K562 (cell line): Measurements from ENCODE around the gene CWF19L1. TPM values are rescaled to one million over a fixed set of nuclear protein-coding genes. Genes with fewer than 3 reads are reported as not detected.

ENCODE experiments used
- ATAC-seq: fragments of 200-7000 bp; cut with Tn5 transposase; 3 replicates; pipeline ENCODE4 v1.9.1; 2020; ENCODE audit warnings: moderate library complexity
- BruUV-seq: library from RNA; stranded (reverse); fragments of 400-500 nt; replicated peaks from 2 replicates; lab custom pipeline; 2021; lab: Mats Ljungman, UMichigan
- CTCF ChIA-PET: fragments of 300-600 bp; formaldehyde crosslinking; extraction: SDS; loops from one replicate; lab custom pipeline; 2021; ENCODE audit warnings: low intra/inter-chr PET ratio; lab: Yijun Ruan, JAX
- POLR2A ChIA-PET: fragments of 300-600, 350-650 bp; sonication (Branson Sonifier 250); formaldehyde crosslinking; extraction: SDS; loops from one replicate; lab custom pipeline; 2021; ENCODE audit warnings: antibody characterized with exemption, inconsistent platforms; lab: Yijun Ruan, JAX
- DNase-seq, 4 experiments: peaks; one replicate each; pipeline versions ENCODE4 v3.0.0 to v3.0.0-alpha.2; 2011 to 2018; ENCODE audit warnings: low spot score in 3 of 4, mixed read lengths in 3 of 4; ENCODE audit errors: extremely low read depth in 1 of 4
- FAIRE-seq: peaks from 2 replicates; lab custom pipeline; 2011; peaks lifted over from hg19 to GRCh38; lab: Jason Lieb, UNC
- H2AFZ ChIP-seq: 2 replicates; pipeline ENCODE4 v1.6.0; 2011; ENCODE audit warnings: low read depth, low read length, control low read depth, inconsistent platforms
- H3K27ac ChIP-seq: fragments of 200-600 bp; 3 replicates; pipeline ENCODE4 v1.8.0; 2011; ENCODE audit warnings: low read depth, mild to moderate bottlenecking, control low read depth, inconsistent platforms, low read length, moderate library complexity, mixed read lengths; ENCODE audit errors: extremely low read depth
- H3K27me3 ChIP-seq, 2 experiments: fragments of 300-600 bp in 1 of 2; 2 replicates in 1 of 2; 3 replicates in 1 of 2; pipeline versions ENCODE4 v1.6.0 to v1.8.0; 2011; ENCODE audit warnings: inconsistent platforms in 2 of 2, low read length in 2 of 2, mild to moderate bottlenecking in 1 of 2, mixed read lengths in 1 of 2, moderate library complexity in 1 of 2; ENCODE audit not compliant: control insufficient read depth in 2 of 2, insufficient read depth in 2 of 2
- H3K36me3 ChIP-seq: fragments of 300-600 bp; 3 replicates; pipeline ENCODE4 v1.8.0; 2011; ENCODE audit warnings: mild to moderate bottlenecking, low read length, inconsistent platforms; ENCODE audit not compliant: control insufficient read depth, insufficient read depth
- H3K4me1 ChIP-seq, 2 experiments: fragments of 200-600 bp in 1 of 2; replicated peaks in 1 of 2; 2 replicates in 1 of 2; 3 replicates in 1 of 2; pipeline versions ENCODE4 v1.5.1 to v1.8.0; 2011; ENCODE audit warnings: inconsistent platforms in 2 of 2, low read length in 2 of 2, mild to moderate bottlenecking in 1 of 2, mixed read lengths in 1 of 2, moderate library complexity in 1 of 2; ENCODE audit not compliant: control insufficient read depth in 2 of 2, insufficient read depth in 2 of 2
- H3K4me2 ChIP-seq: 2 replicates; pipeline ENCODE4 v1.6.1; 2011; ENCODE audit warnings: low read length, control low read depth, inconsistent platforms, mixed read lengths; ENCODE audit not compliant: insufficient read depth
- H3K4me3 ChIP-seq: fragments of 200-600 bp; sonication (generic), shearing (Covaris generic); 2 replicates; pipeline ENCODE4 v1.5.1; 2016; ENCODE audit warnings: control low read depth, inconsistent platforms
- H3K79me2 ChIP-seq: fragments of 200-600 bp; 3 replicates; pipeline ENCODE4 v1.8.0; 2011; ENCODE audit warnings: low read length, inconsistent platforms; ENCODE audit not compliant: control insufficient read depth, insufficient read depth
- H3K9ac ChIP-seq, 2 experiments: 2 replicates each; pipeline versions ENCODE4 v1.6.0 to v1.6.1; 2011; ENCODE audit warnings: low read depth in 2 of 2, low read length in 2 of 2, control low read depth in 1 of 2, inconsistent platforms in 1 of 2, mild to moderate bottlenecking in 1 of 2, mixed read lengths in 1 of 2; ENCODE audit not compliant: insufficient read depth in 1 of 2
- H3K9me1 ChIP-seq: one replicate; pipeline ENCODE4 v1.6.0; 2011; ENCODE audit warnings: inconsistent platforms, mild to moderate bottlenecking, low read length, moderate library complexity; ENCODE audit not compliant: control insufficient read depth, insufficient read depth
- H3K9me3 ChIP-seq: replicated peaks from 2 replicates; pipeline ENCODE4 v1.5.1; 2011; ENCODE audit warnings: low read depth, low read length, inconsistent platforms; ENCODE audit not compliant: control insufficient read depth, insufficient read depth
- H4K20me1 ChIP-seq: replicated peaks from 2 replicates; pipeline ENCODE4 v1.6.1; 2011; ENCODE audit warnings: low read length, inconsistent platforms, mixed read lengths; ENCODE audit not compliant: control insufficient read depth, insufficient read depth
- RBM15 ChIP-seq: fragments of 200-400 bp; formaldehyde crosslinking; IDR thresholded peaks from 2 replicates; pipeline ENCODE4 v1.6.1; 2018; ENCODE audit warnings: mild to moderate bottlenecking, low read length, moderate library complexity; ENCODE audit not compliant: insufficient read depth
- TAF15 ChIP-seq: fragments of 200-400 bp; formaldehyde crosslinking; IDR thresholded peaks from 2 replicates; pipeline ENCODE4 v1.6.1; 2017; ENCODE audit warnings: mild to moderate bottlenecking, low read depth, low read length, moderate library complexity
- ZNF444 ChIP-seq: fragments of 250-450 bp; sonication (Bioruptor Pico); IDR thresholded peaks from 2 replicates; pipeline ENCODE4 v1.4.0; 2020; ENCODE audit warnings: mild to moderate bottlenecking, moderate library complexity
- WGBS: fragments of 100-300 bp; shearing (Covaris generic); methylation state at CpG from one replicate; pipeline ENCODE4 v1.1.6; 2016; ENCODE audit warnings: low coverage, mixed read lengths; ENCODE audit not compliant: insufficient coverage; ENCODE audit errors: missing lambda C conversion rate; 5-methylcytosine and 5-hydroxymethylcytosine counted together
- in situ Hi-C: fragments of 300-500 bp; cut with MboI; formaldehyde crosslinking; loops from 4 replicates; pipeline ENCODE4 v1.15.0; 2018; ENCODE audit warnings: inconsistent platforms, mixed read lengths
- intact Hi-C: fragments of 100-400 bp; cut with micrococcal nuclease; formaldehyde crosslinking; loops from 2 replicates; pipeline ENCODE4 v1.14.2; 2022
- polyA plus RNA-seq, 8 experiments: library from polyadenylated mRNA; depleted of rRNA in 4 of 8; stranded (reverse) in 5 of 8; unstranded in 3 of 8; fragments of >200 nt; fragmentation: Nextera tagmentation in 2 of 8; fragmentation: Illumina TruSeq in 1 of 8; extraction: Ambion mirVana in 2 of 8; extraction: Trizol in 1 of 8; gene quantifications; 2 replicates each; pipeline versions ENCODE4 v1.2.1 to v1.2.3, GENCODE V29; 2011 to 2014; ENCODE audit warnings: inconsistent platforms in 1 of 8, missing spikeins in 1 of 8
- total RNA-seq, 7 experiments: library from RNA; depleted of rRNA in 6 of 7; stranded (reverse); fragments of >200 nt in 6 of 7; fragmentation: Illumina TruSeq in 2 of 7; extraction: Trizol in 2 of 7; gene quantifications; 2 replicates each; pipeline versions ENCODE4 v1.2.1 to v1.2.3, GENCODE V29; 2011 to 2021; ENCODE audit warnings: low replicate concordance in 1 of 7
- TF ChIP-seq, protein P1 (sequence below): fragments of 450-650 bp; conservative IDR thresholded peaks from 2 replicates; pipeline ENCODE4 v1.6.1; 2016; ENCODE audit warnings: missing genetic modification characterization, low read depth, mild to moderate bottlenecking, control low read depth, missing compliant biosample characterization
- TF ChIP-seq, protein P2 (sequence below), 2 experiments: fragments of 450-650 bp in 1 of 2; sonication (generic) in 1 of 2; formaldehyde crosslinking in 1 of 2; IDR thresholded peaks; 2 replicates each; pipeline versions ENCODE4 v1.7.1 to v1.9.0; 2016 to 2022; ENCODE audit warnings: inconsistent platforms in 1 of 2, mild to moderate bottlenecking in 1 of 2, missing genetic modification reagents in 1 of 2

The CWF19L1 gene
- total and polyA plus RNA-seq, 9 of the 15 experiments (the other 6 are each of a cell fraction or from before 2014, with no cell fraction given): 19.5 to 49.9 (median 30.9) TPM

DNA sequence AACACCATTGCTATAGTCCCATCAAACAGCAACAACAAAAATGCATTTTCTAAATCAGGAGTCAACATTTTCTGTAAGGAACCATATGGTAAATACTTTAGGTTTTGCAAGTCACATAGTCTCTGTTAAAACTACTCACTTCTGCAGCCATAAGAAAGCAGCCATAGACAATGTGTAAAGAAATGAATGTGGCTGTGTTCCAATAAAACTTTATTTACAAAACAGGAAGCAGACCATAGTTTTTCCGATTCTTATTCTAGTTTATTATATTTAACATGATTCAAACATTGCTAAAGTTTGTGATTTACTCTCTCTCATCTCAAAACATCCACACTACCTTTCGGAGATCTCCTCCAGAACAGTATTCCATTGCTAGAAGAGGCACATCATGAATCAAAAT is 44.9 kb downstream of the CWF19L1 start:
- Histone ChIP-seq H3K4me3 (no peak overlapping the region), H3K36me3 (peaks cover 71% of the 10 kb centered on the region; the same call in 2 of the 3 replicates), H2AFZ (no peak overlapping the region), H3K4me1 (no peaks in the 10 kb centered on the region; a peak in 1 of 5 replicates), H3K9me3 (no peaks in the 10 kb centered on the region), H3K27ac (no peak overlapping the region), H3K9me1 (no peaks in the 10 kb centered on the region), H3K4me2 (no peak overlapping the region), H3K9ac (no peak overlapping the region), H3K79me2 (peaks cover 16% of the 10 kb centered on the region), H3K27me3 (no peaks in the 10 kb centered on the region), H4K20me1 (no peaks in the 10 kb centered on the region)
- in situ Hi-C loops: no loop called here
- ChIA-PET POLR2A (no interaction called here), CTCF (no interaction called here)
- ATAC-seq (no peak), FAIRE-seq (no peak), DNase-seq (no peak)
- intact Hi-C loops: no loop called here
- BruUV-seq: no TSS peak
- 100% methylated on average over 2 of the region's 2 CpGs for WGBS
- TF ChIP-seq, protein P1, sequence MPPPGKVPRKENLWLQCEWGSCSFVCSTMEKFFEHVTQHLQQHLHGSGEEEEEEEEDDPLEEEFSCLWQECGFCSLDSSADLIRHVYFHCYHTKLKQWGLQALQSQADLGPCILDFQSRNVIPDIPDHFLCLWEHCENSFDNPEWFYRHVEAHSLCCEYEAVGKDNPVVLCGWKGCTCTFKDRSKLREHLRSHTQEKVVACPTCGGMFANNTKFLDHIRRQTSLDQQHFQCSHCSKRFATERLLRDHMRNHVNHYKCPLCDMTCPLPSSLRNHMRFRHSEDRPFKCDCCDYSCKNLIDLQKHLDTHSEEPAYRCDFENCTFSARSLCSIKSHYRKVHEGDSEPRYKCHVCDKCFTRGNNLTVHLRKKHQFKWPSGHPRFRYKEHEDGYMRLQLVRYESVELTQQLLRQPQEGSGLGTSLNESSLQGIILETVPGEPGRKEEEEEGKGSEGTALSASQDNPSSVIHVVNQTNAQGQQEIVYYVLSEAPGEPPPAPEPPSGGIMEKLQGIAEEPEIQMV (tag): no peak
- TF ChIP-seq, protein P2, sequence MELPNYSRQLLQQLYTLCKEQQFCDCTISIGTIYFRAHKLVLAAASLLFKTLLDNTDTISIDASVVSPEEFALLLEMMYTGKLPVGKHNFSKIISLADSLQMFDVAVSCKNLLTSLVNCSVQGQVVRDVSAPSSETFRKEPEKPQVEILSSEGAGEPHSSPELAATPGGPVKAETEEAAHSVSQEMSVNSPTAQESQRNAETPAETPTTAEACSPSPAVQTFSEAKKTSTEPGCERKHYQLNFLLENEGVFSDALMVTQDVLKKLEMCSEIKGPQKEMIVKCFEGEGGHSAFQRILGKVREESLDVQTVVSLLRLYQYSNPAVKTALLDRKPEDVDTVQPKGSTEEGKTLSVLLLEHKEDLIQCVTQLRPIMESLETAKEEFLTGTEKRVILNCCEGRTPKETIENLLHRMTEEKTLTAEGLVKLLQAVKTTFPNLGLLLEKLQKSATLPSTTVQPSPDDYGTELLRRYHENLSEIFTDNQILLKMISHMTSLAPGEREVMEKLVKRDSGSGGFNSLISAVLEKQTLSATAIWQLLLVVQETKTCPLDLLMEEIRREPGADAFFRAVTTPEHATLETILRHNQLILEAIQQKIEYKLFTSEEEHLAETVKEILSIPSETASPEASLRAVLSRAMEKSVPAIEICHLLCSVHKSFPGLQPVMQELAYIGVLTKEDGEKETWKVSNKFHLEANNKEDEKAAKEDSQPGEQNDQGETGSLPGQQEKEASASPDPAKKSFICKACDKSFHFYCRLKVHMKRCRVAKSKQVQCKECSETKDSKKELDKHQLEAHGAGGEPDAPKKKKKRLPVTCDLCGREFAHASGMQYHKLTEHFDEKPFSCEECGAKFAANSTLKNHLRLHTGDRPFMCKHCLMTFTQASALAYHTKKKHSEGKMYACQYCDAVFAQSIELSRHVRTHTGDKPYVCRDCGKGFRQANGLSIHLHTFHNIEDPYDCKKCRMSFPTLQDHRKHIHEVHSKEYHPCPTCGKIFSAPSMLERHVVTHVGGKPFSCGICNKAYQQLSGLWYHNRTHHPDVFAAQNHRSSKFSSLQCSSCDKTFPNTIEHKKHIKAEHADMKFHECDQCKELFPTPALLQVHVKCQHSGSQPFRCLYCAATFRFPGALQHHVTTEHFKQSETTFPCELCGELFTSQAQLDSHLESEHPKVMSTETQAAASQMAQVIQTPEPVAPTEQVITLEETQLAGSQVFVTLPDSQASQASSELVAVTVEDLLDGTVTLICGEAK (IDR thresholded peaks at IDR 0.05): peak; percentile 94
- TF ChIP-seq, protein P2 (CRISPR knock-in tag; IDR thresholded peaks at IDR 0.05): peak; percentile 83
- TF ChIP-seq TAF15 (no peak), ZNF444 (CRISPR knock-in tag) (no peak), RBM15 (no peak)
